Stimulated activated CD4-positive, alpha-beta T cell treated with anti-CD3 and anti-CD28 coated beads, Interleukin-12 subunit alpha, Interleukin-12 subunit beta, amount 100 ng/mL, for 4 hours (primary cell): ENCODE data around the gene ATP9B.
A peak's percentile ranks its signal among the peaks of the same experiment; 100 is the strongest.

Experiments
- DNase-seq: peaks from one replicate; pipeline ENCODE4 v3.0.0-alpha.2; 2020

ATP9B gene

GRCh38 chr18:79400591-79401381 lies 331.6 kb downstream of the ATP9B start:
- DNase-seq = peak; percentile 66

- no peak for DNase-seq
These were observed 332.5 kb downstream of the ATP9B start for GRCh38 chr18:79401494-79402208.

- DNase-seq = no peak
These were observed 333.0 kb downstream of the ATP9B start for GRCh38 chr18:79402209-79402576.

GRCh38 chr18:79402977-79403722 lies 334.0 kb downstream of the ATP9B start:
- DNase-seq = no peak

- DNase-seq = no peak
These were observed 334.8 kb downstream of the ATP9B start for GRCh38 chr18:79403723-79404566.

- peak; percentile 30 for DNase-seq
These were observed 335.3 kb downstream of the ATP9B start for GRCh38 chr18:79404567-79404910.

- DNase-seq = peak; percentile 52
These were observed 336.0 kb downstream of the ATP9B start for GRCh38 chr18:79405019-79405780.

- DNase-seq = peak; percentile 76
These were observed 336.8 kb downstream of the ATP9B start for GRCh38 chr18:79405781-79406575.

- DNase-seq = no peak
These were observed 337.5 kb downstream of the ATP9B start for GRCh38 chr18:79406708-79407107.

GRCh38 chr18:79409313-79409712 lies 340.1 kb downstream of the ATP9B start:
- no peak for DNase-seq

GRCh38 chr18:79410171-79410641 lies 341.0 kb downstream of the ATP9B start:
- DNase-seq = no peak

- DNase-seq = no peak
These were observed 341.8 kb downstream of the ATP9B start for GRCh38 chr18:79410731-79411613.

GRCh38 chr18:79411614-79412526 lies 342.7 kb downstream of the ATP9B start:
- DNase-seq = no peak

GRCh38 chr18:79413025-79413424 lies 343.8 kb downstream of the ATP9B start:
- DNase-seq = no peak

- no peak for DNase-seq
These were observed 344.2 kb downstream of the ATP9B start for GRCh38 chr18:79413426-79413825.

GRCh38 chr18:79413901-79414300 lies 344.7 kb downstream of the ATP9B start:
- no peak for DNase-seq

GRCh38 chr18:79416022-79416676 lies 347.0 kb downstream of the ATP9B start:
- no peak for DNase-seq

- DNase-seq = no peak
These were observed 347.5 kb downstream of the ATP9B start for GRCh38 chr18:79416677-79417052.
